ENCODE data around the gene TMEM255B. TPM values are rescaled to one million over a fixed set of nuclear protein-coding genes. Genes with fewer than 3 reads are reported as not detected.

Gene TMEM255B
- total and polyA plus RNA-seq, 9 of the 15 experiments (the other 6 are each of a cell fraction or from before 2014, with no cell fraction given) = 0.01 to 0.75 (median 0.23) TPM

DNA sequence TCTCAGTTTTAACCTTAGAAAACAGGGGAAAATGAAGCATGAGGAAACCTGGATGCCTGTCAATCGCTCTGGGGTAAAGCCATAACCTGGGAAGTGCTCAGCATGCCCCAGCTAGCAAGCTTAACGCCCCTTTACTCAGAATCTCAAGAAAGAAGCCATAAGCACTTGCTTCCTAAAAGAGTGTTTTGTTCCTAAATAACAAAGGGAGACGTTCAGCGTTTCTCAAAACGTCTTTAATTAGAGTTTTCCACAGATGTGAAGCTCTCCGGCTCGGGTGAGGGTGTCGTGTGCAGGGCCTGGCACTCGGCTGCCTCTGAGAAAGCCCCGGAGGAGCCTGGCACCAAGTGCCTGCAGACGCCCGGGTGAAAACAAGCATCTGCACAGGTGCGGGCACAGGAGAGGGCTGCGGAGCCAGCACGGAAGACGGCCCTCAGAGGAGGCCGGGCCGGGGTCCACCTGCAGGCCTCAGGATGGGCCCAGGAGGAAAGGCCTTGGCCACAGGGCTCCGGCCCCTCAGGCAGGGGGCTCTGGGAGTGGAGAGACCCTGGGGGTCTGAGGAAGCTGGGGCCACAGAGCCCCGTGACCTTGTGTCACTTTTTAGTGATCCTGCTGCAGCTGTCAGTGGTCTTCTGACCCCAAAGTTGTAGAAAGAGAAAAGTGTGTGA is 98.6 kb downstream of the TMEM255B start:
- Histone ChIP-seq H3K4me2 (ENCODE audit: insufficient read depth, low read length) (no peak overlapping the region), H3K27ac (ENCODE audit: extremely low read depth, low read depth, low read length) (no peak overlapping the region), H3K9me3 (replicated peaks; ENCODE audit: control insufficient read depth, insufficient read depth, low read depth, low read length) (peaks cover 2% of the 10 kb centered on the region), H3K4me1 (replicated peaks in 1 of 2; ENCODE audit: control insufficient read depth in 2 of 2, insufficient read depth in 2 of 2, low read length in 2 of 2) (peaks cover 37 to 66% of the 10 kb centered on the region in 2 experiments), H2AFZ (ENCODE audit: low read depth, low read length) (no peak overlapping the region), H3K36me3 (ENCODE audit: control insufficient read depth, insufficient read depth, low read length) (peaks cover 2% of the 10 kb centered on the region; the same call in 1 of the 3 replicates), H3K79me2 (ENCODE audit: control insufficient read depth, insufficient read depth, low read length) (peaks cover 30% of the 10 kb centered on the region), H3K9me1 (ENCODE audit: control insufficient read depth, insufficient read depth, low read length) (no peaks in the 10 kb centered on the region), H3K27me3 (ENCODE audit: control insufficient read depth in 2 of 2, insufficient read depth in 2 of 2, low read length in 2 of 2) (no peaks in the 10 kb centered on the region), H3K9ac (ENCODE audit: insufficient read depth in 1 of 2, low read depth in 2 of 2, low read length in 2 of 2) (no peak overlapping the region), H4K20me1 (replicated peaks; ENCODE audit: control insufficient read depth, insufficient read depth, low read length) (no peaks in the 10 kb centered on the region), H3K4me3 (no peak overlapping the region)
- DNase-seq (ENCODE audit: extremely low read depth in 1 of 4, low spot score in 3 of 4) (no peak), ATAC-seq (no peak), FAIRE-seq (no peak)
- TF ChIP-seq ZNF354B (CRISPR knock-in tag; IDR thresholded peaks at IDR 0.05) (no peak), KDM1A (IDR thresholded peaks at IDR 0.05) (no peak), TAF9B (IDR thresholded peaks at IDR 0.05; ENCODE audit: partially characterized antibody) (no peak), SMARCA4 (IDR thresholded peaks at IDR 0.05) (no peak), TCF7L2 (IDR thresholded peaks at IDR 0.05; ENCODE audit: low read depth, low read length) (no peak), HIVEP1 (CRISPR knock-in tag; IDR thresholded peaks at IDR 0.05) (no peak), HCFC1 (IDR thresholded peaks at IDR 0.05; ENCODE audit: low read depth, low read length) (no peak), NELFE (IDR thresholded peaks at IDR 0.05; ENCODE audit: insufficient read depth, insufficient read length) (no peak), ZNF282 (CRISPR knock-in tag; IDR thresholded peaks at IDR 0.05) (no peak), CBX1 (IDR thresholded peaks at IDR 0.05; ENCODE audit: low read depth) (no peak)
- ChIA-PET POLR2A (no interaction called here), CTCF (ENCODE audit: low intra/inter-chr PET ratio) (no interaction called here)
- in situ Hi-C loops (cut with MboI) (no loop called here), intact Hi-C loops (cut with micrococcal nuclease) (no loop called here)
- BruUV-seq (replicated peaks) = no TSS peak
- 75% methylated on average over 12 of the region's 20 CpGs for WGBS (ENCODE audit: insufficient coverage, low coverage, missing lambda C conversion rate)
